Measurements from ENCODE around the gene TRIM63. TPM values are rescaled to one million over a fixed set of nuclear protein-coding genes. Genes with fewer than 3 reads are reported as not detected.

Gene TRIM63
- total and polyA plus RNA-seq, 11 donors: 136 to 598 (median 204) TPM

GRCh38 chr1:26075421-26076144 is 8.2 kb upstream of the TRIM63 start:
- intact Hi-C loops (cut with DNase I): no loop called here
- peaks cover 0 to 57% (median 6%) of the 10 kb centered on the region in 12 donors for H3K4me1 ChIP-seq
- no peaks in the 10 kb centered on the region for H3K9me3 ChIP-seq
- no peak overlapping the region for H3K4me3 ChIP-seq
- ATAC-seq (peak; percentile 76 to 87 (median 78)), DNase-seq (peak in 3 of 5 donors; percentile 49 to 68 (median 56))
- peak overlapping the region in 8 of 12 donors; percentile 29 to 70 (median 46) for H3K27ac ChIP-seq
- H3K27me3 ChIP-seq: peaks cover 0 to 6% (median 0%) of the 10 kb centered on the region in 9 donors
- TF ChIP-seq POLR2A (IDR thresholded peaks at IDR 0.05) (no peak), CTCF (IDR thresholded peaks at IDR 0.05) (no peak)
- no peaks in the 10 kb centered on the region for H3K36me3 ChIP-seq
- WGBS, 4 donors: 53 to 65% (median 61%) methylated on average over 3 of the region's 3 CpGs

DNA sequence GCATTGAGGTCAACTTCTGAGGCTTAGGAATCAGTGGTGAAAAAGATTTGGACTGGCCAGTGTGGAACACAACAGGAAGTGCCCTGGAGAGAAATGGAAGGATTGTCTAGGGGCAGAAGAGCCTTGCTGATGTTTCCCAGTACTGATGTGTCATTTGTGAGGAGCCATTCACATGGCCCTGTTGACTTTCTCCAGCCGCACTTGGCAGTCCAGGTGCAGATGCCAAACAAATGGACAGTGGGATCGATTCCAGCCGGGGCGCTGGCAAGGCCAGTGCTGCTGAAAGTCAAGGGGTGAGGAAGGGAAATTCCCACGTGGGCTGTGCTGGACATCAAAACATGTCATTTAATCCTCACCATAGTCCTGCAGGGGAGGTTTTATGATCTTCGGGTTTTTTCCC is 4.9 kb upstream of the TRIM63 start:
- WGBS, 4 donors: 24 to 38% (median 30%) methylated on average over 6 of the region's 6 CpGs
- Histone ChIP-seq H3K27ac (peak overlapping the region in 11 of 12 donors; percentile 20 to 77 (median 51)), H3K9me3 (no peaks in the 10 kb centered on the region), H3K36me3 (no peaks in the 10 kb centered on the region), H3K27me3 (peaks cover 0 to 15% (median 0%) of the 10 kb centered on the region in 9 donors), H3K4me1 (peaks cover 0 to 45% (median 5%) of the 10 kb centered on the region in 12 donors), H3K4me3 (no peak overlapping the region)
- intact Hi-C loops (cut with DNase I): no loop called here
- TF ChIP-seq CTCF (IDR thresholded peaks at IDR 0.05) (no peak), POLR2A (IDR thresholded peaks at IDR 0.05) (no peak)
- ATAC-seq: peak; percentile 31 to 67 (median 44)
- peak; percentile 57 to 80 (median 75) for DNase-seq

- H3K9me3 ChIP-seq: no peaks in the 10 kb centered on the region
- 92 to 96% (median 94%) methylated on average over 6 of the region's 6 CpGs for WGBS, 4 donors
- H3K27ac ChIP-seq: no peak overlapping the region
- peaks cover 0 to 5% (median 0%) of the 10 kb centered on the region in 9 donors for H3K36me3 ChIP-seq
- H3K27me3 ChIP-seq: peaks cover 0 to 17% (median 0%) of the 10 kb centered on the region in 9 donors
- H3K4me3 ChIP-seq: no peak overlapping the region
- H3K4me1 ChIP-seq: peaks cover 0 to 39% (median 5%) of the 10 kb centered on the region in 12 donors
- DNase-seq (no peak), ATAC-seq (no peak)
- intact Hi-C loops (cut with DNase I): no loop called here
- TF ChIP-seq POLR2A (IDR thresholded peaks at IDR 0.05): no peak
- no peak for TF ChIP-seq CTCF (IDR thresholded peaks at IDR 0.05)
Observed at GRCh38 chr1:26070963-26071342, 3.5 kb upstream of the TRIM63 start.

GRCh38 chr1:26070296-26070962 is 3.0 kb upstream of the TRIM63 start:
- H3K4me3 ChIP-seq: no peak overlapping the region
- H3K36me3 ChIP-seq: peaks cover 0 to 10% (median 0%) of the 10 kb centered on the region in 9 donors
- intact Hi-C loops (cut with DNase I): no loop called here
- no peak overlapping the region for H3K27ac ChIP-seq
- no peaks in the 10 kb centered on the region for H3K9me3 ChIP-seq
- H3K27me3 ChIP-seq: peaks cover 0 to 17% (median 0%) of the 10 kb centered on the region in 9 donors
- DNase-seq (no peak), ATAC-seq (no peak)
- TF ChIP-seq CTCF (IDR thresholded peaks at IDR 0.05) (no peak), POLR2A (IDR thresholded peaks at IDR 0.05) (no peak)
- peaks cover 0 to 35% (median under 1%) of the 10 kb centered on the region in 12 donors for H3K4me1 ChIP-seq
- 89 to 93% (median 90%) methylated on average over 4 of the region's 4 CpGs for WGBS, 4 donors

Data from heart left ventricle (tissue), 16 donors.